ENCODE results near the gene CABP1. TPM values are rescaled to one million over a fixed set of nuclear protein-coding genes. Genes with fewer than 3 reads are reported as not detected.
A peak's percentile ranks its signal among the peaks of the same experiment; 100 is the strongest.

The CABP1 gene
- total and polyA plus RNA-seq, 2 experiments from 2014 or later, result 5.1 to 5.2 TPM

DNA sequence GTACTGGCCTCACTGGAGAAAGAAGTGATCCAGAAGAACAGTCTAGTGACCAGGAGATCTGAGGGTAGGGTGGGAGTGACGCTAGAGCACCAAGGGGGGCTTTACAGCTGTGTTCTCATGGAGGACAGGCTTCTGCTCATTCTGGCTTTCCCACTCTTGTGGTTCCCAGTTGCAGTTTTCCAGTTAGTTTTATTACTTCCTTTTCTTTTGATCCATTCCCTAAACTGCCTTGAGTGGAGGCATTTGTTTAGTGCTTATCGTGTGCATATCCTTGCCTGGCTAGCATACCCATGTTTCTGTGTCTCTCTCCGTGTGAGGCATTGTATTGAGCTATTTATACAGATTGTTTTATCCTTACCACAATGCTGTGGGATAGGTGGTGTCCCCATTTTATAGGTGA, 50.6 kb downstream of the CABP1 start:
- Mint-ChIP-seq H3K4me3 (no peak overlapping the region; the same call in 2 of the 3 replicates), H3K36me3 (ENCODE audit: low read depth) (peaks cover 24% of the 10 kb centered on the region), H3K4me1 (peaks cover 60% of the 10 kb centered on the region), H3K9me3 (no peaks in the 10 kb centered on the region), H3K27ac (no peak overlapping the region; the same call in 1 of the 2 replicates), H3K27me3 (ENCODE audit: insufficient read depth, low read depth, poor library complexity) (no peaks in the 10 kb centered on the region)
- H3K4me3 ChIP-seq, result 0 out of 2 replicates have a peak overlapping the region, but pooled peaks have one; percentile 4
- H3K79me2 ChIP-seq (replicated peaks; ENCODE audit: insufficient read depth), result peaks cover 85% of the 10 kb centered on the region
- peaks cover 21% of the 10 kb centered on the region for H3F3A ChIP-seq (replicated peaks; ENCODE audit: low read depth)
- H3K4me1 ChIP-seq (ENCODE audit: insufficient read depth), result peaks cover 62% of the 10 kb centered on the region
- no peak for TF ChIP-seq CREB1 (CRISPR knock-in tag; IDR thresholded peaks at IDR 0.05; ENCODE audit: low read depth)
- TF ChIP-seq, protein P1, sequence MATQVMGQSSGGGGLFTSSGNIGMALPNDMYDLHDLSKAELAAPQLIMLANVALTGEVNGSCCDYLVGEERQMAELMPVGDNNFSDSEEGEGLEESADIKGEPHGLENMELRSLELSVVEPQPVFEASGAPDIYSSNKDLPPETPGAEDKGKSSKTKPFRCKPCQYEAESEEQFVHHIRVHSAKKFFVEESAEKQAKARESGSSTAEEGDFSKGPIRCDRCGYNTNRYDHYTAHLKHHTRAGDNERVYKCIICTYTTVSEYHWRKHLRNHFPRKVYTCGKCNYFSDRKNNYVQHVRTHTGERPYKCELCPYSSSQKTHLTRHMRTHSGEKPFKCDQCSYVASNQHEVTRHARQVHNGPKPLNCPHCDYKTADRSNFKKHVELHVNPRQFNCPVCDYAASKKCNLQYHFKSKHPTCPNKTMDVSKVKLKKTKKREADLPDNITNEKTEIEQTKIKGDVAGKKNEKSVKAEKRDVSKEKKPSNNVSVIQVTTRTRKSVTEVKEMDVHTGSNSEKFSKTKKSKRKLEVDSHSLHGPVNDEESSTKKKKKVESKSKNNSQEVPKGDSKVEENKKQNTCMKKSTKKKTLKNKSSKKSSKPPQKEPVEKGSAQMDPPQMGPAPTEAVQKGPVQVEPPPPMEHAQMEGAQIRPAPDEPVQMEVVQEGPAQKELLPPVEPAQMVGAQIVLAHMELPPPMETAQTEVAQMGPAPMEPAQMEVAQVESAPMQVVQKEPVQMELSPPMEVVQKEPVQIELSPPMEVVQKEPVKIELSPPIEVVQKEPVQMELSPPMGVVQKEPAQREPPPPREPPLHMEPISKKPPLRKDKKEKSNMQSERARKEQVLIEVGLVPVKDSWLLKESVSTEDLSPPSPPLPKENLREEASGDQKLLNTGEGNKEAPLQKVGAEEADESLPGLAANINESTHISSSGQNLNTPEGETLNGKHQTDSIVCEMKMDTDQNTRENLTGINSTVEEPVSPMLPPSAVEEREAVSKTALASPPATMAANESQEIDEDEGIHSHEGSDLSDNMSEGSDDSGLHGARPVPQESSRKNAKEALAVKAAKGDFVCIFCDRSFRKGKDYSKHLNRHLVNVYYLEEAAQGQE (IDR thresholded peaks at IDR 0.05; ENCODE audit: unreplicated experiment), result no peak
- no peak for TF ChIP-seq EZH2 (IDR thresholded peaks at IDR 0.05; ENCODE audit: low read depth, unreplicated experiment)
- TF ChIP-seq ZNF331 (CRISPR knock-in tag; IDR thresholded peaks at IDR 0.05; ENCODE audit: low read depth), result no peak
- no peak for TF ChIP-seq EZH2phosphoT487 (IDR thresholded peaks at IDR 0.05; ENCODE audit: unreplicated experiment)
- TF ChIP-seq, protein P2, sequence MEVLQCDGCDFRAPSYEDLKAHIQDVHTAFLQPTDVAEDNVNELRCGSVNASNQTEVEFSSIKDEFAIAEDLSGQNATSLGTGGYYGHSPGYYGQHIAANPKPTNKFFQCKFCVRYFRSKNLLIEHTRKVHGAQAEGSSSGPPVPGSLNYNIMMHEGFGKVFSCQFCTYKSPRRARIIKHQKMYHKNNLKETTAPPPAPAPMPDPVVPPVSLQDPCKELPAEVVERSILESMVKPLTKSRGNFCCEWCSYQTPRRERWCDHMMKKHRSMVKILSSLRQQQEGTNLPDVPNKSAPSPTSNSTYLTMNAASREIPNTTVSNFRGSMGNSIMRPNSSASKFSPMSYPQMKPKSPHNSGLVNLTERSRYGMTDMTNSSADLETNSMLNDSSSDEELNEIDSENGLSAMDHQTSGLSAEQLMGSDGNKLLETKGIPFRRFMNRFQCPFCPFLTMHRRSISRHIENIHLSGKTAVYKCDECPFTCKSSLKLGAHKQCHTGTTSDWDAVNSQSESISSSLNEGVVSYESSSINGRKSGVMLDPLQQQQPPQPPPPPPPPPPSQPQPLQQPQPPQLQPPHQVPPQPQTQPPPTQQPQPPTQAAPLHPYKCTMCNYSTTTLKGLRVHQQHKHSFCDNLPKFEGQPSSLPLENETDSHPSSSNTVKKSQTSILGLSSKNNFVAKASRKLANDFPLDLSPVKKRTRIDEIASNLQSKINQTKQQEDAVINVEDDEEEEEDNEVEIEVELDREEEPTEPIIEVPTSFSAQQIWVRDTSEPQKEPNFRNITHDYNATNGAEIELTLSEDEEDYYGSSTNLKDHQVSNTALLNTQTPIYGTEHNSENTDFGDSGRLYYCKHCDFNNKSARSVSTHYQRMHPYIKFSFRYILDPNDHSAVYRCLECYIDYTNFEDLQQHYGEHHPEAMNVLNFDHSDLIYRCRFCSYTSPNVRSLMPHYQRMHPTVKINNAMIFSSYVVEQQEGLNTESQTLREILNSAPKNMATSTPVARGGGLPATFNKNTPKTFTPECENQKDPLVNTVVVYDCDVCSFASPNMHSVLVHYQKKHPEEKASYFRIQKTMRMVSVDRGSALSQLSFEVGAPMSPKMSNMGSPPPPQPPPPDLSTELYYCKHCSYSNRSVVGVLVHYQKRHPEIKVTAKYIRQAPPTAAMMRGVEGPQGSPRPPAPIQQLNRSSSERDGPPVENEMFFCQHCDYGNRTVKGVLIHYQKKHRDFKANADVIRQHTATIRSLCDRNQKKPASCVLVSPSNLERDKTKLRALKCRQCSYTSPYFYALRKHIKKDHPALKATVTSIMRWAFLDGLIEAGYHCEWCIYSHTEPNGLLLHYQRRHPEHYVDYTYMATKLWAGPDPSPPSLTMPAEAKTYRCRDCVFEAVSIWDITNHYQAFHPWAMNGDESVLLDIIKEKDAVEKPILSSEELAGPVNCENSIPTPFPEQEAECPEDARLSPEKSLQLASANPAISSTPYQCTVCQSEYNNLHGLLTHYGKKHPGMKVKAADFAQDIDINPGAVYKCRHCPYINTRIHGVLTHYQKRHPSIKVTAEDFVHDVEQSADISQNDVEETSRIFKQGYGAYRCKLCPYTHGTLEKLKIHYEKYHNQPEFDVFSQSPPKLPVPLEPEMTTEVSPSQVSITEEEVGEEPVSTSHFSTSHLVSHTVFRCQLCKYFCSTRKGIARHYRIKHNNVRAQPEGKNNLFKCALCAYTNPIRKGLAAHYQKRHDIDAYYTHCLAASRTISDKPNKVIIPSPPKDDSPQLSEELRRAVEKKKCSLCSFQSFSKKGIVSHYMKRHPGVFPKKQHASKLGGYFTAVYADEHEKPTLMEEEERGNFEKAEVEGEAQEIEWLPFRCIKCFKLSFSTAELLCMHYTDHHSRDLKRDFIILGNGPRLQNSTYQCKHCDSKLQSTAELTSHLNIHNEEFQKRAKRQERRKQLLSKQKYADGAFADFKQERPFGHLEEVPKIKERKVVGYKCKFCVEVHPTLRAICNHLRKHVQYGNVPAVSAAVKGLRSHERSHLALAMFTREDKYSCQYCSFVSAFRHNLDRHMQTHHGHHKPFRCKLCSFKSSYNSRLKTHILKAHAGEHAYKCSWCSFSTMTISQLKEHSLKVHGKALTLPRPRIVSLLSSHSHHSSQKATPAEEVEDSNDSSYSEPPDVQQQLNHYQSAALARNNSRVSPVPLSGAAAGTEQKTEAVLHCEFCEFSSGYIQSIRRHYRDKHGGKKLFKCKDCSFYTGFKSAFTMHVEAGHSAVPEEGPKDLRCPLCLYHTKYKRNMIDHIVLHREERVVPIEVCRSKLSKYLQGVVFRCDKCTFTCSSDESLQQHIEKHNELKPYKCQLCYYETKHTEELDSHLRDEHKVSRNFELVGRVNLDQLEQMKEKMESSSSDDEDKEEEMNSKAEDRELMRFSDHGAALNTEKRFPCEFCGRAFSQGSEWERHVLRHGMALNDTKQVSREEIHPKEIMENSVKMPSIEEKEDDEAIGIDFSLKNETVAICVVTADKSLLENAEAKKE (CRISPR knock-in tag; IDR thresholded peaks at IDR 0.05), result no peak
- no peak for TF ChIP-seq POLR2AphosphoS5 (IDR thresholded peaks at IDR 0.05; ENCODE audit: low read depth)
- no peak for TF ChIP-seq JUNB (IDR thresholded peaks at IDR 0.05; ENCODE audit: unreplicated experiment)
- TF ChIP-seq, protein P3, sequence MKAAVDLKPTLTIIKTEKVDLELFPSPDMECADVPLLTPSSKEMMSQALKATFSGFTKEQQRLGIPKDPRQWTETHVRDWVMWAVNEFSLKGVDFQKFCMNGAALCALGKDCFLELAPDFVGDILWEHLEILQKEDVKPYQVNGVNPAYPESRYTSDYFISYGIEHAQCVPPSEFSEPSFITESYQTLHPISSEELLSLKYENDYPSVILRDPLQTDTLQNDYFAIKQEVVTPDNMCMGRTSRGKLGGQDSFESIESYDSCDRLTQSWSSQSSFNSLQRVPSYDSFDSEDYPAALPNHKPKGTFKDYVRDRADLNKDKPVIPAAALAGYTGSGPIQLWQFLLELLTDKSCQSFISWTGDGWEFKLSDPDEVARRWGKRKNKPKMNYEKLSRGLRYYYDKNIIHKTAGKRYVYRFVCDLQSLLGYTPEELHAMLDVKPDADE (IDR thresholded peaks at IDR 0.05), result no peak
- TF ChIP-seq, protein P4, sequence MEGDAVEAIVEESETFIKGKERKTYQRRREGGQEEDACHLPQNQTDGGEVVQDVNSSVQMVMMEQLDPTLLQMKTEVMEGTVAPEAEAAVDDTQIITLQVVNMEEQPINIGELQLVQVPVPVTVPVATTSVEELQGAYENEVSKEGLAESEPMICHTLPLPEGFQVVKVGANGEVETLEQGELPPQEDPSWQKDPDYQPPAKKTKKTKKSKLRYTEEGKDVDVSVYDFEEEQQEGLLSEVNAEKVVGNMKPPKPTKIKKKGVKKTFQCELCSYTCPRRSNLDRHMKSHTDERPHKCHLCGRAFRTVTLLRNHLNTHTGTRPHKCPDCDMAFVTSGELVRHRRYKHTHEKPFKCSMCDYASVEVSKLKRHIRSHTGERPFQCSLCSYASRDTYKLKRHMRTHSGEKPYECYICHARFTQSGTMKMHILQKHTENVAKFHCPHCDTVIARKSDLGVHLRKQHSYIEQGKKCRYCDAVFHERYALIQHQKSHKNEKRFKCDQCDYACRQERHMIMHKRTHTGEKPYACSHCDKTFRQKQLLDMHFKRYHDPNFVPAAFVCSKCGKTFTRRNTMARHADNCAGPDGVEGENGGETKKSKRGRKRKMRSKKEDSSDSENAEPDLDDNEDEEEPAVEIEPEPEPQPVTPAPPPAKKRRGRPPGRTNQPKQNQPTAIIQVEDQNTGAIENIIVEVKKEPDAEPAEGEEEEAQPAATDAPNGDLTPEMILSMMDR (conservative IDR thresholded peaks at IDR 0.05; ENCODE audit: low read depth in 2 of 2), result no peak
- TF ChIP-seq ZNF114 (CRISPR knock-in tag; IDR thresholded peaks at IDR 0.05), result no peak
- TF ChIP-seq NANOG (IDR thresholded peaks at IDR 0.05; ENCODE audit: borderline replicate concordance), result no peak
- no peak for TF ChIP-seq STAT1 (IDR thresholded peaks at IDR 0.05; ENCODE audit: unreplicated experiment)
- H3K4me2 ChIP-seq, result peak overlapping the region; percentile 95
- no peaks in the 10 kb centered on the region for H3K27me3 ChIP-seq (ENCODE audit: insufficient read depth)
- H2AFZ ChIP-seq, result no peak overlapping the region
- no peak for DNase-seq (ENCODE audit: low spot score)
- no peaks in the 10 kb centered on the region for H3K9me2 ChIP-seq (ENCODE audit: insufficient read depth)
- no peak for ATAC-seq
- H3K36me3 ChIP-seq (ENCODE audit: insufficient read depth), result peaks cover 17% of the 10 kb centered on the region
- H4K20me1 ChIP-seq (replicated peaks; ENCODE audit: insufficient read depth), result peaks cover 51% of the 10 kb centered on the region
- H3K27ac ChIP-seq (ENCODE audit: low read depth), result peak overlapping the region; percentile 80

Data from GM23338 (cell line).